A673 (cell line): ENCODE data around the gene CD3D.

ENCODE experiments used
- EZH2 ChIP-seq: fragments of 200-600 bp; sonication (generic); IDR thresholded peaks from 2 replicates; pipeline ENCODE4 v1.6.1; 2017; ENCODE audit warnings: borderline replicate concordance, low read depth, mild to moderate bottlenecking, mixed read lengths, antibody characterized with exemption, low read length; ENCODE audit not compliant: poor library complexity, severe bottlenecking
- TF ChIP-seq, protein P1 (sequence below): fragments of 300-800, 200-600 bp; sonication (generic); conservative IDR thresholded peaks from 2 replicates; pipeline ENCODE4 v1.5.1; 2017; ENCODE audit warnings: low read depth, mild to moderate bottlenecking, antibody characterized with exemption, low read length, moderate library complexity, mixed read lengths

DNA sequence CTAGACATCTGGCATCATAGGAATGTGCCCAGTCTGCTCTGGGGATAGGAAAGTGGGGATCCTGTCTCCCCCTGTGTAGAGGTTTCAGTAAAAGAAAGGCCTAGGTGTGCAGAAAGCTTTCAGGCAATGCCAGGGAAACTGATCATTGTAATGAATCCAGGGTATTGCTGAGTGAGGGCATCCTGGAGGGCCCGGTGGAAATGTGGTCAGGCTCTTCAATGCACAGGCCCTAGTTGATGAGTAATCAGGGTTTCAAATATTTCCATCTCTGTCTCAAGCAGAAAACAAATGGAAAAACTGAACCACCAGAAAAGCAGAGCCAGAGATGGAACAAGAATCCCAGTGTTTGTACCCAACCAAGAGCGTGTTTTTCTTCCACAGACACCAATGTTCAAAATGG lies 35.9 kb downstream of the CD3D start:
- TF ChIP-seq, protein P1, sequence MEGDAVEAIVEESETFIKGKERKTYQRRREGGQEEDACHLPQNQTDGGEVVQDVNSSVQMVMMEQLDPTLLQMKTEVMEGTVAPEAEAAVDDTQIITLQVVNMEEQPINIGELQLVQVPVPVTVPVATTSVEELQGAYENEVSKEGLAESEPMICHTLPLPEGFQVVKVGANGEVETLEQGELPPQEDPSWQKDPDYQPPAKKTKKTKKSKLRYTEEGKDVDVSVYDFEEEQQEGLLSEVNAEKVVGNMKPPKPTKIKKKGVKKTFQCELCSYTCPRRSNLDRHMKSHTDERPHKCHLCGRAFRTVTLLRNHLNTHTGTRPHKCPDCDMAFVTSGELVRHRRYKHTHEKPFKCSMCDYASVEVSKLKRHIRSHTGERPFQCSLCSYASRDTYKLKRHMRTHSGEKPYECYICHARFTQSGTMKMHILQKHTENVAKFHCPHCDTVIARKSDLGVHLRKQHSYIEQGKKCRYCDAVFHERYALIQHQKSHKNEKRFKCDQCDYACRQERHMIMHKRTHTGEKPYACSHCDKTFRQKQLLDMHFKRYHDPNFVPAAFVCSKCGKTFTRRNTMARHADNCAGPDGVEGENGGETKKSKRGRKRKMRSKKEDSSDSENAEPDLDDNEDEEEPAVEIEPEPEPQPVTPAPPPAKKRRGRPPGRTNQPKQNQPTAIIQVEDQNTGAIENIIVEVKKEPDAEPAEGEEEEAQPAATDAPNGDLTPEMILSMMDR: no peak
- no peak for TF ChIP-seq EZH2
